Calu3 (cell line): Measurements from ENCODE around the gene ABI2. TPM values are rescaled to one million over a fixed set of nuclear protein-coding genes. Genes with fewer than 3 reads are reported as not detected.

Experiments
- BruUV-seq: library from RNA; stranded (reverse); fragments of 400-500 nt; replicated peaks from 2 replicates; lab custom pipeline; 2021; lab: Mats Ljungman, UMichigan
- CTCF ChIA-PET: fragments of 300-600 bp; sonication (Branson Sonifier 250); formaldehyde crosslinking; loops from one replicate; lab custom pipeline; 2022; ENCODE audit warnings: antibody characterized with exemption; lab: Charles Lee
- DNase-seq: peaks from one replicate; pipeline ENCODE4 v3.0.0; 2022
- H3K27ac Mint-ChIP-seq: one replicate; pipeline ENCODE4 v1.8.0; 2022; ENCODE audit warnings: mixed read lengths; ENCODE audit not compliant: unreplicated experiment
- H3K27me3 Mint-ChIP-seq: one replicate; pipeline ENCODE4 v1.8.0; 2022; ENCODE audit warnings: mixed read lengths; ENCODE audit not compliant: unreplicated experiment
- H3K36me3 Mint-ChIP-seq: one replicate; pipeline ENCODE4 v1.8.0; 2022; ENCODE audit warnings: mild to moderate bottlenecking, moderate library complexity, mixed read lengths; ENCODE audit not compliant: insufficient read depth, unreplicated experiment
- H3K4me1 Mint-ChIP-seq: one replicate; pipeline ENCODE4 v1.8.0; 2022; ENCODE audit warnings: mild to moderate bottlenecking, low read depth, mixed read lengths; ENCODE audit not compliant: unreplicated experiment
- H3K4me3 Mint-ChIP-seq: one replicate; pipeline ENCODE4 v1.8.0; 2022; ENCODE audit warnings: mild to moderate bottlenecking, low read depth, moderate library complexity, mixed read lengths; ENCODE audit not compliant: unreplicated experiment
- H3K9me3 Mint-ChIP-seq: one replicate; pipeline ENCODE4 v1.8.0; 2022; ENCODE audit warnings: low read depth, mixed read lengths; ENCODE audit not compliant: unreplicated experiment
- CTCF ChIP-seq: fragments of 200-600 bp; IDR thresholded peaks from one replicate; pipeline ENCODE4 v1.8.0; 2022; ENCODE audit warnings: antibody characterized with exemption; ENCODE audit not compliant: unreplicated experiment
- intact Hi-C: fragments of 100-400 bp; cut with micrococcal nuclease; formaldehyde crosslinking; loops from one replicate; pipeline ENCODE4 v1.10.0; 2022; ENCODE audit not compliant: unreplicated experiment
- total RNA-seq: library from RNA; stranded (reverse); gene quantifications from 2 replicates; pipeline ENCODE4 v1.2.3, GENCODE V29; 2022

The ABI2 gene
- total RNA-seq, 1 experiment from 2014 or later = 79.6 TPM

- H3K9me3 Mint-ChIP-seq = no peaks in the 10 kb centered on the region
- H3K27ac Mint-ChIP-seq = no peak overlapping the region
- DNase-seq = no peak
- H3K36me3 Mint-ChIP-seq = peaks cover 75% of the 10 kb centered on the region
- CTCF ChIA-PET = interaction anchor here (0.6 kb wide), 1 partner anchor 101 kb away, joined by 4 read pairs; no protein-coding TSS in a partner anchor
- peaks cover 20% of the 10 kb centered on the region for H3K4me1 Mint-ChIP-seq
- H3K27me3 Mint-ChIP-seq = no peaks in the 10 kb centered on the region
- intact Hi-C loops = no loop called here
- H3K4me3 Mint-ChIP-seq = no peak overlapping the region
- BruUV-seq = no TSS peak
- TF ChIP-seq CTCF = no peak
Observed at GRCh38 chr2:203440671-203441070, 112.5 kb downstream of the ABI2 start.

- CTCF ChIA-PET = interaction anchor here (0.6 kb wide), 1 partner anchor 102 kb away, joined by 4 read pairs; no protein-coding TSS in a partner anchor
- peaks cover 78% of the 10 kb centered on the region for H3K36me3 Mint-ChIP-seq
- no peak overlapping the region for H3K4me3 Mint-ChIP-seq
- H3K27me3 Mint-ChIP-seq = no peaks in the 10 kb centered on the region
- intact Hi-C loops = no loop called here
- H3K4me1 Mint-ChIP-seq = peaks cover 20% of the 10 kb centered on the region
- no peak for TF ChIP-seq CTCF
- no peak overlapping the region for H3K27ac Mint-ChIP-seq
- H3K9me3 Mint-ChIP-seq = no peaks in the 10 kb centered on the region
- DNase-seq = no peak
- BruUV-seq = no TSS peak
Observed at GRCh38 chr2:203441463-203441862, 113.3 kb downstream of the ABI2 start.

- intact Hi-C loops = no loop called here
- no TSS peak for BruUV-seq
Observed at GRCh38 chr2:203442463-203442862, 114.3 kb downstream of the ABI2 start.

GRCh38 chr2:203444738-203445137, 116.5 kb downstream of the ABI2 start:
- no peak overlapping the region for H3K4me3 Mint-ChIP-seq
- DNase-seq = no peak
- no peaks in the 10 kb centered on the region for H3K4me1 Mint-ChIP-seq
- no peak for TF ChIP-seq CTCF
- H3K27ac Mint-ChIP-seq = no peak overlapping the region
- H3K27me3 Mint-ChIP-seq = no peaks in the 10 kb centered on the region
- no TSS peak for BruUV-seq
- CTCF ChIA-PET = no interaction called here
- H3K9me3 Mint-ChIP-seq = no peaks in the 10 kb centered on the region
- intact Hi-C loops = no loop called here
- H3K36me3 Mint-ChIP-seq = peaks cover 70% of the 10 kb centered on the region

More at GRCh38 chr2:203442463-203442862, 114.3 kb downstream of the ABI2 start:
- Mint-ChIP-seq H3K27me3 (no peaks in the 10 kb centered on the region), H3K27ac (no peak overlapping the region), H3K36me3 (peaks cover 77% of the 10 kb centered on the region), H3K4me1 (peaks cover 19% of the 10 kb centered on the region), H3K4me3 (no peak overlapping the region), H3K9me3 (no peaks in the 10 kb centered on the region)
- no peak for DNase-seq
- TF ChIP-seq CTCF = no peak
- CTCF ChIA-PET = no interaction called here
